A549 (cell line): Measurements from ENCODE around the gene CEP85L.

Experiments used
- CTCF ChIP-seq: fragments of >200 bp; sonication (Bioruptor Twin); formaldehyde crosslinking; IDR thresholded peaks from 3 replicates; pipeline ENCODE4 v1.5.1; 2016
- USF2 ChIP-seq: fragments of 450-650 bp; IDR thresholded peaks from 2 replicates; pipeline ENCODE4 v1.6.1; 2014; ENCODE audit warnings: antibody characterized with exemption
- ZSCAN20 ChIP-seq: fragments of 250-450 bp; sonication (Bioruptor Pico); IDR thresholded peaks from 2 replicates; pipeline ENCODE4 v1.8.0; 2022; ENCODE audit warnings: mild to moderate bottlenecking, moderate library complexity

- no peak for TF ChIP-seq CTCF
- no peak for TF ChIP-seq USF2
- TF ChIP-seq ZSCAN20 (CRISPR knock-in tag) = no peak
Measured at GRCh38 chr6:118504611-118505010, 146.8 kb downstream of the CEP85L start.
